ENCODE measurements around the gene SMPD4.
"Not testable (repeated sequence)": the region's sequence is repeated elsewhere in the genome, so short reads cannot be mapped to it uniquely, and the experiment has no call there.

SMPD4 gene, protein sequence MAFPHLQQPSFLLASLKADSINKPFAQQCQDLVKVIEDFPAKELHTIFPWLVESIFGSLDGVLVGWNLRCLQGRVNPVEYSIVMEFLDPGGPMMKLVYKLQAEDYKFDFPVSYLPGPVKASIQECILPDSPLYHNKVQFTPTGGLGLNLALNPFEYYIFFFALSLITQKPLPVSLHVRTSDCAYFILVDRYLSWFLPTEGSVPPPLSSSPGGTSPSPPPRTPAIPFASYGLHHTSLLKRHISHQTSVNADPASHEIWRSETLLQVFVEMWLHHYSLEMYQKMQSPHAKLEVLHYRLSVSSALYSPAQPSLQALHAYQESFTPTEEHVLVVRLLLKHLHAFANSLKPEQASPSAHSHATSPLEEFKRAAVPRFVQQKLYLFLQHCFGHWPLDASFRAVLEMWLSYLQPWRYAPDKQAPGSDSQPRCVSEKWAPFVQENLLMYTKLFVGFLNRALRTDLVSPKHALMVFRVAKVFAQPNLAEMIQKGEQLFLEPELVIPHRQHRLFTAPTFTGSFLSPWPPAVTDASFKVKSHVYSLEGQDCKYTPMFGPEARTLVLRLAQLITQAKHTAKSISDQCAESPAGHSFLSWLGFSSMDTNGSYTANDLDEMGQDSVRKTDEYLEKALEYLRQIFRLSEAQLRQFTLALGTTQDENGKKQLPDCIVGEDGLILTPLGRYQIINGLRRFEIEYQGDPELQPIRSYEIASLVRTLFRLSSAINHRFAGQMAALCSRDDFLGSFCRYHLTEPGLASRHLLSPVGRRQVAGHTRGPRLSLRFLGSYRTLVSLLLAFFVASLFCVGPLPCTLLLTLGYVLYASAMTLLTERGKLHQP

DNA sequence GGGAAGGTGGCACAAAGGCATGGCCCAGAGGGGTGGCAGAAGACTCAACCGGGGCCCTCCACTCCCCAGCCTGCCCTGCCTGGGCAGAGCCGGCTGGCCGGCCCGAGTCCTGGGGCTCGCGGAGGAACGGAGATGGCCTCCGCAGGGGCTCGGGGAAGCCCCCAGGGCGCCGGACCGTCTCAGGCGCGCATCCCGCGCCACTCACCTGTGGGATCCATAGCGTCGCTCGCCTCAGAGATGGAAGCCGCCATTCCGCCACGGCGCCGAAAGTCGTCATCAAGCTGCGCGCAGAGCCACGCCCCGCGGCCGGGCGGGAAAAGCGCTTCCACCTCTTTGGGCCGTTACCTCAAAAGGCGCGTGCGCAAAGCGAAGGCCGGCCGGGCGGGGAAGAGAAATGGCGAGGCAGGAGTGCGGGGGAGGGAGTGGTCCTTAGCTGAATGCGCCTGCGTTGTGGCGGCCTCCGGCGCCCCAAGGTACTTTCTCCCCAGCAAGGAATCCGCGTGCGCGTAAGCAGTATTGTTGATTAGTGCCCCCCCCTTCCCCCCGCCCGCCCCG lies at the start of gene SMPD4:
SMPD4 (minus strand) TSS at position 278 of the 555 bp plus-strand sequence. CDS start 5,010 bp downstream, outside the sequence.
- peak; percentile 82 for FAIRE-seq

DNA sequence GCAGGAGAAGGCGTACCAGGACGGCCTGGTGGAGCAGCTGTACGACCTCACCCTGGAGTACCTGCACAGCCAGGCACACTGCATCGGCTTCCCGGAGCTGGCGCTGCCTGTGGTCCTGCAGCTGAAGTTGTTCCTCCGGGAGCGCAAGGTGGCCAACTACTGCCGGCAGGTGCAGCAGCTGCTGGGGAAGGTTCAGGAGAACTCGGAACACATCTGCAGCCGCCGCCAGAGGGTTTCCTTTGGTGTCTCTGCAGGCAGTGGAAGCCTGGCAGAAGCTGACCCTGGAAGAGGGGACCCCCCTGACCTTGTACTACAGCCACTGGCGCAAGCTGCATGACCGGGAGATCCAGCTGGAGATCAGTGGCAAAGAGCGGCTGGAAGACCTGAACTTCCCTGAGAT lies 49.5 kb upstream of the SMPD4 start:
- FAIRE-seq = not testable (repeated sequence)

DNA sequence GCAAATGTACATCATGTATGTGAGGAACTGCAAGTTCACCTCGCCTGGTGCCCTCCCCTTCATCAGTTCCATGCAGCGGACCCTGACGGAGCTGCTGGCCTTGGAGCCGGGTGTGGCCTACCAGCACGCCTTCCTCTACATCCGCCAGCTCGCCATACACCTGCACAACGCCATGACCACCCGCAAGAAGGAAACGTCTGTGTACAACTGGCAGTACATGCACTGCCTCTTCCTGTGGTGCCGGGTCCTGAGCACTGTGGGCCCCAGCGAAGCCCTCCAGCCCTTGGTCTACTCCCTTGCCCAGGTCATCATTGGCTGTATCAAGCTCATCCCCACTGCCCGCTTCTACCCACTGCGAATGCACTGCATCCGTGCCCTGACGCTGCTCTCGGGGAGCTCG lies 49.0 kb upstream of the SMPD4 start:
- FAIRE-seq = not testable (repeated sequence)

DNA sequence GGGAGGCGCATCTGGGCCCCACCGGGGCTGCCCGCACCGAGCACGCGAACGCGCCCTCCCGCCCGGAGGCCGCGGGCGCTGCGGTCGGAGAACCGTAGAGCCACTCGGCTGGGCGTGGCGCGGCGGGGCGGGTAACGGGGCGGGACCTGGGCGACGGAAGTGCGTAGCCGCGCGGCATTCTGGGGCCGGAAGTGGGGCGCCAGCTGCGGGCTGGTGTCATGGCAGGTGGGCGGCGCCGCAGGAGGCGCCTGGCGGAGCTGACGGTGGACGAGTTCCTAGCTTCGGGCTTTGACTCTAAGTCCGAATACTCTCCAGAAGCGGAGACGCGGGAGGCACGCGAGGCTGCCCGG lies 47.7 kb upstream of the SMPD4 start:
- not testable (repeated sequence) for FAIRE-seq

DNA sequence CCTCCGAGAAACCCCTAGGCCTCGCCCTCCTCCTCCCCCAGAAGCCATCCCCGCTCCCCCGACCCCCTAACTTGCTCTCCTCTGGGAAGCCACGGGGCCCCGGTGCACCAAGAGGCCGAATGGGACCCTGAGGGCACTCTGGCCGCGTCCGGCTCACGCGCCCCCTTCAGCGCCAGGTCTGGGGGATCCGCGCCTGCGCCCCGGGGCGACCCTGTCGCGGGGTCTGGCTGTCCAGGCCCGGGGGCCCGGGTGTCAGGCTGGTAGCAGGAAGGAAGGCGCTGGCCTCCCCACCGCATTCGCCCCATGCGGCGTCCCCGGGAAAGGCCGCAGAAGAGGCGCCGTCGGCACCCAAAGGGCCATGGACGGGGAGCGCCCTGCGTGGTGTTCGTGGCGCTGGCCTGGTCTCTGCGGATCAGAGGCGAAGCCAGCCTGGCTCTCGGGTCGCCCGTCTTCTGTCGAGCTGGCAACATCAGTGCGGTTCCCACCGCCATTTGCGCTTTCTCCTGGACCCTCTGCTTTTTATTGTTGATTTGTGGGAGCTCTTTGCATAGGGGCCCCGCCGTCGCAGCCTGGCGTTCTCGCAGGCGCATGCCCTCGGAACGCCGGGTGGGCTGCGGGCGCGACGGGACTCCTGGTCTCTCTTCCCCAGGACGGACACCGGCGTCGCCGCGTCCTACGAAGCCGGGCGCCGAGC lies 47.2 kb upstream of the SMPD4 start:
- not testable (repeated sequence) for FAIRE-seq

DNA sequence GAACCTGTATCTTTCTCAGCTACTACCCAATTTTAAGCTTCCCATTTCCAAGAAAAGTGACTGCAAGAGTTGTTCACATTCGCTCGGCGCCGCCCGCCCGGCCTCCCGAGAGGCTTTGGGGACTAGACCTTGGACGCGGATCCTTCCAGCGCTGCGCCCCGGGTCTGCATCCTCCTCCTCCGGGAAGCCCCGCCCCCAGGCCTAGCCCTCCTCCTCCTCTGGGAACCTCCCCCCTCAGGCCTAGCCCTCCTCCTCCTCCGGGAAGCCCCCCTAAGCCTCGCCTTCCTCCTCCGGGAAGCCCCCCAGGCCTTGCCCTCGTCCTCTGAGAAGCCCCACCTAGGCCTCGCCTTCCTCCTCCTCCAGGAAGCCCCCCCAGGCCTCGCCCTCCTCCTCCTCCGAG lies 46.6 kb upstream of the SMPD4 start:
- FAIRE-seq = not testable (repeated sequence)

DNA sequence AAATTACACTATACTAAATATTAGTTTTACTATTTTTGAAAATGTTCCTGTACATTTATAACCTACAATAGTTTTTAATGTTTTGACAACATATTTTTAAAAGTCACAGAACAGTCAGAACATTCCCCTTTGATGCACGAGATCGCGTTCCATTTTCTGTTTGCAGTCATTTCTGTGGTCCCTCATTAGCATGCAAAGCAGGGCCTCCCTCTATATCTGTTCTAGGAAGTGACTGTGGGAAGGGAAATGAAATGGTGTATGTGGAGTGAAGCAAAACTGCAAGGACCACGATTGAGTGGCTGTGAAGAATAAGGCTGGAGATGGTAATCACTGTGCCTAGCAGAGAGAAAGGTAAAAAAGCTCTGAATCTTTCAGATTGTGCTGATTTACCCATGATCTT lies 41.1 kb upstream of the SMPD4 start:
- FAIRE-seq = not testable (repeated sequence)

DNA sequence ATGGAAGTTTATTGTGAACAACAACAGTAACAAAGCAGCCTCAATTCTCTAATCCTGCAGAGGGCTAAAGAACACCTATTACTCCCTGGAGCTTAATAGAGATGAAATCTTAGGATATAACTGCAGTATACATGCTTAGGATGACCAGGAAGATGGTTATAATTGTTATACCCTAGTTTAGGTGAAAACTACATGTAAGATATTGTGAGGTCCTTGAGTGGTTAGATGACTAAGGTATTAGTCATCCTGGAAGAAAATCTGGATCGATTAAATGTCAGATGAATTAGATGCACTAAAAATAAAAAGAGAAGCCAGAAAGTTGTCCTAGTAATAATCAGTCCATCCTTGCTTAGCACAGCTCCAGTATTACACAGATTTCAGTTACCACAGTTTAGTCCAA lies 39.1 kb upstream of the SMPD4 start:
- FAIRE-seq = not testable (repeated sequence)

DNA sequence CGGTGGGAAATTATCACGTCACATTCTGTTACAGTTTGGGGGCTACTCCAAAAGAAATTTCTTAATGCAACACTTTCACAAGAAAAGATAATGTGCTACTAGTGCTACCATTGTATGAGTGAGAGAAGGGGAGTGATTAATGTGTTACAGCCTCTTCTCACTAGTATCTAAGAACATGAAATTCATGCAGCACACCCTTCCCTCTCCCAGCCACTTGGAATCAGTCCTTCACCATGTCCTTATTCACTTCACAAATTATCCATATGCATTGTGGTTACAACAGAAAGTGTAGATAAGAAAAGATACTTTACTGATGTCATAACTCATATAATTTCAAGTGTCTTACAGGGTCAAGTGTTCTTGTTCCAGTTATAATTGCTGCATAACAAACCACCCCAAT lies 37.7 kb upstream of the SMPD4 start:
- not testable (repeated sequence) for FAIRE-seq

DNA sequence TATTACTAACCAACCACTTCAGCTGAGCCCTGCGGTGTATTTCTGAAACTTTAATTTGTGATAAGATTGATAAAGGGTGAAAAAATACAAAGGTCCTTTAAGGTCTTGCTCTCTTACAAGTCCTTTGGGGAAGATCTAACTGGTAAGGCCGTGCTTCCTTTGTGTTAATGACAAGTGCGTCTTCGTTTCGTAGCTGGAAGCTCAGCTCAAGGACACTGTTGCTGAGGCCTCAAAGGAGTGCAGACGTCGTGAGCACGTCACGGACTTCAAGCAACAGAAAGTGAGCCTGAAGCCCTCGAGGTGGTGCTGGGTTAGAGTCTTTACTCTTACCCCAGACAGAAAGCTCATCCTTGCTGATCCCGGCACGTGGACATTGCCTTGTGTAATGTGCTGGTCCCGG lies 25.6 kb upstream of the SMPD4 start:
- not testable (repeated sequence) for FAIRE-seq

DNA sequence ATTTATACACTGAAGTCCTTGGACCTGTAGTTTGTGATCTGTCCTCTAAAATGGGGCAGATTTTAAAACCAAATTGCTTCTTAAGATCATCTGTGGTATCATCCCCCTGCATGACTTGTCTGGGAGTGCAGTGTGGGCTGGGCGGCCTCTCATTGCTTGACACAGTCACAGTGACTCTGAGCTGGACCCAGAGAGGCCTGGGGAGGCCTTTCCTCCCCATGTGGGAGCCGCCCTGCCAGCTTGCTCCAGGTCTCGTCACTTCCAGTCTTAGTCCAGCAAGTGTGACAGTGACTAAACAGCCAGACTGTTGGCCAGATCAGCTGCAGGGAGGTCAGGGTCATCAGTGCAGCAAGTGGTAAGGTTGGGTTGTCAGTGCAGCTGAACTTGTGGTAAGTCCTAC lies 21.7 kb upstream of the SMPD4 start:
- FAIRE-seq = not testable (repeated sequence)

DNA sequence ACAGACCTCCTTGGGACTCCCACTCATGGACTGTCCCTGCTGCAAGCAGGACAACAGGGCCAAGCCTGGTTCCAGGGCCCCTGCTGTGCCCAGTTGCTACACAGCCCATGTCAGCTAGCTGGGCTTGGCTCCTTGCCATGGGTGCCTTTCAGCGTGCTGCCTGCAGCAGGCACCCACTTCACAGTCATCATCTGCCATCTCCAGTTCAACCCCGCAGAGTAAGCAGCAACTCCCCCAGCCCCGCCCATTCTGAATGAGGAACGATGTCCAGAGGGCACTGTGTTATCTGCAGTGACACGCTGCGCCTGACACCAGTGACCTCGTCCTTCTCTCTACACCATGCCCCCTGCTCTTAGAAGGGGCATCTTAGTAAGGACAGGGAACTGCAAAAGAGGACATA lies 21.1 kb upstream of the SMPD4 start:
- not testable (repeated sequence) for FAIRE-seq

DNA sequence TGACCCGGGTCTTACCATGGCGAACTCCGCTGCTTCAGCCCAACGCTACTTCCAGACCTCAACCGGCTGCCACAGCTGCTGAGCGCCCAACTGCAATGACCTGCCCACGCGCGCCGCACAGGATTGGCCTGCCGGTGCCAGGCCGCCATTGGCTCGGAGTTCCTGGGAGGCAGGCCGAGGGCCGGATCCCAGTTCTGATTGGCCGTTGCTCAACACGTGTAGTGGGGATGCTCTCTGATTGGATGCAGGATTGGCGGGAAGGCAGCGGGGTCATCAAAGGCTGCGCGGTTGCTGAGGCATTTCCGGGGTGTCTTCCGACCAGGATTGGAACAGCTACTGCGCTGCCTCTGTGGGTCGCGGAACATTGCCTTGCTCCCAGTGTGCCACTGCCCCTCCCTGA lies 16.9 kb upstream of the SMPD4 start, which contains the start of gene TUBA3E:
TUBA3E (minus strand) TSS at position 97 of the 400 bp plus-strand sequence; CDS start at position 18, 79 bp downstream.
- no peak for FAIRE-seq

DNA sequence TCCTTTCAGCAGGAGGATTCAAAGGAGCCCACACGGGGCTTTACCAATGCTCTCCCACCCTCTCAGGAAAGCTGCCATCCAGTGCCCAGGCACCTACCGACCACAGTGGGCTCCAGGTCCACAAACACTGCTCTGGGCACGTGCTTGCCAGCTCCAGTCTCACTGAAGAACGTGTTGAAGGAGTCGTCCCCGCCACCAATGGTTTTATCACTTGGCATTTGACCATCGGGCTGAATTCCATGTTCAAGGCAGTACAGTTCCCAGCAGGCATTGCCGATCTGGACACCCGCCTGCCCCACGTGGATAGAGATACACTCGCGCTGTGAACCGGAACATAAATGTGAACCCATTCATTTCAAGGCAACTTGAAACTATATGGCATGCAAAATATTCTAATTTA lies 14.7 kb upstream of the SMPD4 start:
- FAIRE-seq = not testable (repeated sequence)

DNA sequence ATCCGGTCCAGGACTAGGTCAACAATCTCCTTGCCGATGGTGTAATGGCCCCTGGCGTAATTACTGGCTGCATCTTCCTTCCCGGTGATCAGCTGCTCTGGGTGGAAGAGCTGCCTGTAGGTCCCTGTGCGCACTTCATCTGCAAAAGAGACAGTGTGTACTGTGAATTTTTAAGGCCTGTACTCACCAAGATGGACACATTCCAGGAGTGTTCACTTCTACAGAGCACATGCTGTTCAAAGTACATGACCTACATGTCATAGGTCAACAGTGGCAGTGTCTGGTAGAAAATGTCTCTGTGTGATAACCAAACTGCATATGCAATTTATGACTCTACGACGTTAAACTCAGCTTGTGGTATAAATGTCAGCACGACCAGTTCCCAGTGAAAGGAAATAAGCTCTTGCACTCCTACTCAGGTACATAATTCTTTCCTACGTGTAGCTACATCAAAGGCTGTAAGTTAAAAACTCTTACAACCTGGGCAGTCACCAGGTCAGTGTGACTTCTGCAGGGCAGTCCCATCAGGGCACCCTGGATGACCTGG lies 13.8 kb upstream of the SMPD4 start:
- FAIRE-seq = not testable (repeated sequence)

DNA sequence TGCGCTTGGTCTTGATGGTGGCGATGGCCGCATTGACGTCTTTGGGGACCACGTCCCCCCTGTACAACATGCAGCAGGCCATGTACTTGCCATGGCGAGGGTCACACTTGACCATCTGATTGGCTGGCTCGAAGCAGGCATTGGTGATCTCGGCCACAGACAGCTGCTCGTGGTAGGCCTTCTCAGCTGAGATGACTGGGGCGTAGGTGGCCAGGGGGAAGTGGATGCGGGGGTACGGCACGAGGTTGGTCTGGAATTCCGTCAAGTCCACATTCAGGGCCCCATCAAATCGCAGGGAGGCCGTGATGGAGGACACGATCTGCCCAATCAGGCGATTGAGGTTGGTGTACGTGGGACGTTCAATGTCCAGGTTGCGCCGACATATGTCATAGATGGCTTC lies 12.4 kb upstream of the SMPD4 start:
- not testable (repeated sequence) for FAIRE-seq

DNA sequence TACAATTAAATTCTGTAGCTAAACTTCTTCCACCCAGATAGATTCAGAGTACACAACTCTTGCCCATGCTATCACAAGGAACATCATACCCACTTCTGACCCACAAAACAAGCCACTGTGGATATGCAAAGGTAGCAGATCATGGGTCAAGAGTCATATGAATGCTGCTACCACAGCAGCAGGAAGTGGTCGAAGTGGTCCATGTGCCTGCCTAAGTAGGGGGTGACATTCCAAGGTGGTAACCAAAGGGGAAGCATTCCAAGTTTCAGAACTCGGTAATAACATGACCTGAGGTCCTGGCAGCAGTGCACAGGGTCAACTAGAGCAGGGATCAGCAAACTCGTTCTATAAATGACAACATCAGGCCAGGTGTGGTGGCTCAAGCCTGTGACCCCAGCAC lies 11.0 kb upstream of the SMPD4 start:
- not testable (repeated sequence) for FAIRE-seq

DNA sequence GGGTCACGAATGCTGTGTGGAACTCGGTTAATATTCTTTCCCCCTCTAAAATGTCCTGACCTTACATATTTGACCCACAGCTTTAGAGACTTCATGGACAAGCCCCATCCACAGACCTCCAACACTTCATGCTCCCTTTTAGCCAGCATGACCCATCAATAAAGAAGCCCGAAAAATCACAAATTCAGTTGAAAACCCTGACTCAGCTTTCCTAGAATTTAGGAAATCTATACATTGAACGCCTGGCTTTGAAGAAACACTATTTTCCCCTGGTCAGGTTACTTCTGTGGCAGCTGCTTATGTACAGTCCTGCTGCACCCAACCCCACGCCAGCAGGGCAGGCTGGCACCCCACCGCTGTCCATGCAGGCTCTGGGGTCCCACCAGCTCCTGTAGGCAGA lies 9.9 kb upstream of the SMPD4 start:
- FAIRE-seq = not testable (repeated sequence)

DNA sequence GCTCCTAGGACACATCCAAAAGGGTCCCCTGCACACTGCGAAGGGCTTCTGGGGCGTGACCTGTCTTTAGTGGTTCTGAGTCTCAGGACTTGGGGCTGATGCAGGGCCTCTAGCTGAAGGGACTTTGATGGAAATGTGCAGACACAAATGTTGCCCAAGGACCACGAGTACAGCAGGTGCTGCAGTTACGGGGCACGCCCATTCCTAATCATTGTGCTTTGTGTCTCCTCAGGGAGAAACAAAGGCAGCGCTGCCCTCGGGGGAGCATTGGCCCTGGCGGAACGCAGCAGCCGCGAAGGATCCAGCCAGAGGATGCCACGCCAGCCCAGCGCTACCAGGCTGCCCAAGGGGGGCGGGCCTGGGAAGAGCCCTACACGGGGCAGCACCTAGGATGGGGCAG lies 8.8 kb upstream of the SMPD4 start:
- no peak for FAIRE-seq

DNA sequence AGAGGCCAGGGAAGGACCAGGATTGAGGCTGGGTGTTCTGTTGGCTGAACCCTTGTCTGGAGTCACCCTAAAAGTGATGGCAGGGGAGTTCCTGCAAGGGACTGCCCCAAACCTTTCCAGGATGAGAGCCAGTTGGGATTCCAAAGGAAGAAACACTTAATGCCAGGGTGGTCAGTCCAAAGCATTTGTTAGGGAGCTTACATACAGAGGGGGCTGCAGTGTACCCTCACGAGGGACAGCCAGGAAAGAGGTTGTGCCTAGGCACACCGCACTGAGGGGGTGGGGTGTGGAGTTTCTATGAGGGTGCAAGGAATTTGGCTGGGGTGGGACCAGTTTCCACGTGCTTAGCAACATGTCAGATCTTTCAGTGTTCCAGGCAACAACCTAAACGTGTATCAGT lies 7.6 kb upstream of the SMPD4 start:
- FAIRE-seq = not testable (repeated sequence)

DNA sequence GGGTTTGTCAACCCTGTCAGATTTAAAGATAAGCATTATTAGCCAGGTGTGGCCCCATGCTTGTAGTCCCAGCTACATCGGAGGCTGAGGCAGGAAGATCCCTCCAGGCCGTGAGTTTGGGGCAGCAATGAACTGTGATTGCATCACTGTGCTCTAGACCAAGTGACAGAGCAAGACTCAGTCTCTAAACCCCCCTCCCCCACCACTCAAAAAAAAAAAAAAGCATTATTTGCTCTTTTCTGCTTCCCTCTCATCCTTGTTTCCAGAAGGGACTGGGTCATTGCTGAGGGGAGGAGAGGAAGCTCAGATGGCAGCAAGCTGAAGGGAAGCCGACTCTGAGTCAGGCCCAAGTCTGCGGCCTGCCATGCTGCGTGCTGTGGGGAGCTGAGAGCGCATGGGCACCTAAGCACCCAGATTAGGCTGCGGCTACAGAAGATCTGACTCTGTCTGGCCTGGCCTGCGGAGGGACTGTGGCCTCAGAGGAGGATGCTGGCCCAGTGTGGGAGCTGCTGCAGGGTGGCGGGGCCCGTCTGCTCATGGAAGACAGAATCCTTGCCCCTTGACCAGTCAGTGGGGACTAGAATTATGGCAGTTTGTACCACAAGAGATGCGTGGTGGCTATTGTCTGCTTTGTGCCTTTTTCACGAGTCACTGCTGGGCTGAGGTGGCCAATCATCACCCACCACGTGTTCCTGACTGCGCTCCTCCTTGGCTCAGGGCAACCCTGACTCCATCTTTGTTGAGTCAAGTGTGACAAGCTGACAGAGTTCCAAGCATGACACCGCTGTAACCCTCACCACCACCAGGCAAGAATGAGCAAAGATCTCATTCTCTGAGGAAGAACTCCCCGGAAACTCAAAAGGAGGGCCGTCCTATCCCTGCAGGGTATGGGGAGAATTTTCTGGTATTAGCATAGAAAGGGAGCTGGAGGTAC lies 6.7 kb upstream of the SMPD4 start:
- FAIRE-seq = not testable (repeated sequence)
